Activated CD4-positive, alpha-beta T cell treated with anti-CD3 and anti-CD28 coated beads for 36 hours (primary cell): ENCODE results near the gene U2AF2. TPM values are rescaled to one million over a fixed set of nuclear protein-coding genes. Genes with fewer than 3 reads are reported as not detected.

Experiments used
- ATAC-seq: fragments of 200-7000 bp; cut with Tn5 transposase; one replicate; pipeline ENCODE4 v1.10.0; 2021; ENCODE audit warnings: mild to moderate bottlenecking, moderate library complexity
- CTCF ChIA-PET: fragments of 350-600 bp; sonication (Branson Sonifier 250); formaldehyde crosslinking; loops from one replicate; lab custom pipeline; 2021; ENCODE audit warnings: antibody characterized with exemption; lab: Charles Lee
- POLR2A ChIA-PET: fragments of 350-600 bp; sonication (Branson Sonifier 250); formaldehyde crosslinking; loops from one replicate; lab custom pipeline; 2021; ENCODE audit warnings: antibody characterized with exemption, inconsistent platforms; lab: Charles Lee
- DNase-seq: peaks from one replicate; pipeline ENCODE4 v3.0.0-alpha.2; 2020
- H3K27ac Mint-ChIP-seq: one replicate; pipeline ENCODE4 v1.8.0; 2021; ENCODE audit warnings: mixed read lengths
- H3K27me3 Mint-ChIP-seq: one replicate; pipeline ENCODE4 v1.8.0; 2021; ENCODE audit warnings: mixed read lengths
- H3K36me3 Mint-ChIP-seq: one replicate; pipeline ENCODE4 v1.8.0; 2021; ENCODE audit warnings: low read depth, mixed read lengths
- H3K4me1 Mint-ChIP-seq: one replicate; pipeline ENCODE4 v1.8.0; 2021; ENCODE audit warnings: mixed read lengths
- H3K4me3 Mint-ChIP-seq: one replicate; pipeline ENCODE4 v1.8.0; 2021; ENCODE audit warnings: mild to moderate bottlenecking, moderate library complexity, mixed read lengths
- H3K9me3 Mint-ChIP-seq: one replicate; pipeline ENCODE4 v1.8.0; 2021; ENCODE audit warnings: low read depth, mixed read lengths
- intact Hi-C, 2 experiments: fragments of 100-400 bp; cut with DNase I in 1 of 2; cut with micrococcal nuclease in 1 of 2; formaldehyde crosslinking; loops; one replicate each; pipeline versions ENCODE4 v1.14.2 to v1.15.1; 2022 to 2024; cut with DNase I, micrococcal nuclease
- total RNA-seq, 2 experiments: library from RNA; stranded (reverse); gene quantifications; one replicate each; pipeline ENCODE4 v1.2.3, GENCODE V29; 2021

Gene U2AF2
- total RNA-seq, 2 experiments from 2014 or later = 252 to 292 TPM

GRCh38 chr19:55635856-55636440 is 18.9 kb upstream of the U2AF2 start:
- Mint-ChIP-seq H3K4me1 (peaks cover 63% of the 10 kb centered on the region), H3K4me3 (peak overlapping the region; percentile 95), H3K27me3 (no peaks in the 10 kb centered on the region), H3K27ac (peak overlapping the region; percentile 100), H3K9me3 (no peaks in the 10 kb centered on the region), H3K36me3 (peaks cover 34% of the 10 kb centered on the region)
- ChIA-PET POLR2A (interaction anchor here (0.6 kb wide), 1 partner anchor 87 kb away, joined by 3 read pairs; no protein-coding TSS in a partner anchor), CTCF (interaction anchor here (0.6 to 3.4 kb wide), 9 partner anchors 9 to 150 kb away, joined by 3 to 24 read pairs (median 5); partner anchors contain the start of genes CCDC106, U2AF2 and ZNF784)
- ATAC-seq = no peak
- no peak for DNase-seq
- intact Hi-C loops = loop anchor here (1.0 to 2.0 kb wide), 3 partner anchors 7 to 55 kb away; partner anchors contain the start of genes FIZ1 (in 1 of the 2), ZNF579 (in 1 of the 2) and ZNF581 (in 1 of the 2)

- CTCF ChIA-PET = interaction anchor here (0.9 to 3.4 kb wide), 8 partner anchors 9 to 119 kb away, joined by 3 to 24 read pairs (median 5); partner anchors contain the start of genes CCDC106, U2AF2 and ZNF784
- DNase-seq (no peak), ATAC-seq (no peak)
- Mint-ChIP-seq H3K4me1 (peaks cover 60% of the 10 kb centered on the region), H3K27ac (peak overlapping the region; percentile 100), H3K27me3 (no peaks in the 10 kb centered on the region), H3K9me3 (no peaks in the 10 kb centered on the region), H3K4me3 (peak overlapping the region; percentile 95), H3K36me3 (peaks cover 34% of the 10 kb centered on the region)
- POLR2A ChIA-PET = interaction anchor here (0.8 to 1.7 kb wide), 2 partner anchors 10 to 18 kb away, joined by 3 to 6 read pairs; no protein-coding TSS in a partner anchor
- intact Hi-C loops = no loop called here
Measured at GRCh38 chr19:55636723-55637122, 18.1 kb upstream of the U2AF2 start.

GRCh38 chr19:55637534-55637933 is 17.3 kb upstream of the U2AF2 start:
- intact Hi-C loops = no loop called here
- POLR2A ChIA-PET = interaction anchor here (0.8 to 1.7 kb wide), 3 partner anchors 11 to 17 kb away, joined by 3 to 6 read pairs (median 3); partner anchors contain the start of gene ZNF784
- Mint-ChIP-seq H3K4me3 (peak overlapping the region; percentile 3), H3K9me3 (no peaks in the 10 kb centered on the region), H3K4me1 (peaks cover 53% of the 10 kb centered on the region), H3K27ac (peak overlapping the region; percentile 63), H3K27me3 (no peaks in the 10 kb centered on the region), H3K36me3 (peaks cover 37% of the 10 kb centered on the region)
- ATAC-seq (no peak), DNase-seq (no peak)
- CTCF ChIA-PET = interaction anchor here (0.7 to 3.4 kb wide), 9 partner anchors 9 to 134 kb away, joined by 3 to 24 read pairs (median 5); partner anchors contain the start of genes CCDC106, FIZ1, U2AF2 and ZNF524

- ChIA-PET POLR2A (interaction anchor here (0.7 kb wide), 1 partner anchor 14 kb away, joined by 3 read pairs; no protein-coding TSS in a partner anchor), CTCF (interaction anchor here (0.6 to 3.4 kb wide), 10 partner anchors 8 to 177 kb away, joined by 3 to 24 read pairs (median 4); partner anchors contain the start of genes FIZ1, ISOC2 and U2AF2)
- Mint-ChIP-seq H3K27ac (peak overlapping the region; percentile 78), H3K9me3 (no peaks in the 10 kb centered on the region), H3K4me3 (peak overlapping the region; percentile 32), H3K36me3 (peaks cover 45% of the 10 kb centered on the region), H3K27me3 (no peaks in the 10 kb centered on the region), H3K4me1 (peaks cover 58% of the 10 kb centered on the region)
- peak; percentile 81 for DNase-seq
- intact Hi-C loops = no loop called here
- ATAC-seq = peak; percentile 14
Measured at GRCh38 chr19:55638864-55639359, 15.9 kb upstream of the U2AF2 start.

- Mint-ChIP-seq H3K4me3 (peak overlapping the region; percentile 93), H3K27ac (peak overlapping the region; percentile 91), H3K9me3 (no peaks in the 10 kb centered on the region), H3K27me3 (no peaks in the 10 kb centered on the region), H3K36me3 (peaks cover 50% of the 10 kb centered on the region), H3K4me1 (peaks cover 59% of the 10 kb centered on the region)
- ATAC-seq (peak; percentile 26), DNase-seq (peak; percentile 88)
- intact Hi-C loops = loop anchor here (1.0 to 5.0 kb wide), 7 partner anchors 33 to 1178 kb away; partner anchors contain the start of genes PPP6R1 (in 2 of the 2), ZNF865 (in 2 of the 2), KMT5C (in 1 of the 2) and LENG9 (in 1 of the 2)
- ChIA-PET CTCF (interaction anchor here (0.9 to 2.1 kb wide), 3 partner anchors 14 to 59 kb away, joined by 5 to 15 read pairs (median 6); partner anchors contain the start of genes U2AF2 and ZNF579), POLR2A (interaction anchor here (0.8 to 1.0 kb wide), 2 partner anchors 14 to 16 kb away, joined by 4 read pairs; partner anchors contain the start of gene ZNF784)
Measured at GRCh38 chr19:55640043-55640576, 14.7 kb upstream of the U2AF2 start.

- POLR2A ChIA-PET = interaction anchor here (1.0 kb wide), 1 partner anchor 13 kb away, joined by 4 read pairs; no protein-coding TSS in a partner anchor
- Mint-ChIP-seq H3K27me3 (no peaks in the 10 kb centered on the region), H3K4me1 (peaks cover 61% of the 10 kb centered on the region), H3K4me3 (peak within 1 kb of the TSS; percentile 93), H3K9me3 (no peaks in the 10 kb centered on the region), H3K36me3 (peaks cover 53% of the 10 kb centered on the region), H3K27ac (peak within 1 kb of the TSS; percentile 94)
- intact Hi-C loops = loop anchor here (1.0 to 5.0 kb wide), 7 partner anchors 34 to 1178 kb away; partner anchors contain the start of genes PPP6R1 (in 2 of the 2), ZNF865 (in 2 of the 2), KMT5C (in 1 of the 2) and LENG9 (in 1 of the 2)
- DNase-seq = peak; percentile 79
- CTCF ChIA-PET = interaction anchor here (0.9 to 2.1 kb wide), 3 partner anchors 14 to 60 kb away, joined by 5 to 15 read pairs (median 6); partner anchors contain the start of genes U2AF2 and ZNF579
- peak; percentile 34 for ATAC-seq
Measured at GRCh38 chr19:55640577-55641425, 14.0 kb upstream of the U2AF2 start, which contains the start of gene ZNF580. TSS of gene ZNF580 (plus strand) at chr19:55641002. CDS start at chr19:55642509, 1,507 bp downstream.

GRCh38 chr19:55641426-55642152 is 13.2 kb upstream of the U2AF2 start:
- ATAC-seq = peak; percentile 6
- Mint-ChIP-seq H3K27me3 (no peaks in the 10 kb centered on the region), H3K9me3 (no peaks in the 10 kb centered on the region), H3K4me1 (peaks cover 53% of the 10 kb centered on the region), H3K4me3 (peak overlapping the region; percentile 93), H3K36me3 (peaks cover 47% of the 10 kb centered on the region), H3K27ac (peak overlapping the region; percentile 94)
- intact Hi-C loops = loop anchor here (5.0 kb wide), 6 partner anchors 34 to 1179 kb away; partner anchors contain the start of genes PPP6R1 (in 2 of the 2), KMT5C (in 1 of the 2), LENG9 (in 1 of the 2) and PPP1R12C (in 1 of the 2)
- ChIA-PET CTCF (interaction anchor here (1.3 to 1.9 kb wide), 3 partner anchors 8 to 16 kb away, joined by 3 to 16 read pairs (median 10); partner anchors contain the start of gene U2AF2), POLR2A (interaction anchor here (0.5 to 1.7 kb wide), 2 partner anchors 16 to 302 kb away, joined by 4 read pairs; partner anchors contain the start of gene KMT5C)
- DNase-seq = peak; percentile 55

- Mint-ChIP-seq H3K36me3 (peaks cover 55% of the 10 kb centered on the region), H3K4me3 (peak overlapping the region; percentile 93), H3K9me3 (no peaks in the 10 kb centered on the region), H3K4me1 (peaks cover 51% of the 10 kb centered on the region), H3K27me3 (no peaks in the 10 kb centered on the region), H3K27ac (peak overlapping the region; percentile 99)
- DNase-seq (peak; percentile 62), ATAC-seq (no peak)
- intact Hi-C loops = loop anchor here (1.0 to 5.0 kb wide), 13 partner anchors 7 to 1180 kb away; partner anchors contain the start of genes PPP6R1 (in 2 of the 2), EPN1 (in 1 of the 2), FIZ1 (in 1 of the 2) and KMT5C (in 1 of the 2)
- POLR2A ChIA-PET = interaction anchor here (0.5 to 1.7 kb wide), 4 partner anchors 9 to 303 kb away, joined by 3 to 5 read pairs (median 4); partner anchors contain the start of genes KMT5C and U2AF2
- CTCF ChIA-PET = interaction anchor here (1.2 to 1.9 kb wide), 4 partner anchors 9 to 15 kb away, joined by 3 to 16 read pairs (median 8); partner anchors contain the start of gene U2AF2
Measured at GRCh38 chr19:55642153-55643002, 12.5 kb upstream of the U2AF2 start.
